Naive thymus-derived CD4-positive, alpha-beta T cell (primary cell): ENCODE data around the gene ANKRD13B. TPM values are rescaled to one million over a fixed set of nuclear protein-coding genes. Genes with fewer than 3 reads are reported as not detected.

Source experiments
- ATAC-seq: fragments of 150-1000 bp; cut with Tn5 transposase; 2 replicates; pipeline ENCODE4 v1.10.0; 2021; ENCODE audit warnings: mild to moderate bottlenecking, moderate library complexity
- CTCF ChIA-PET: fragments of 350-600 bp; sonication (Branson Sonifier 250); formaldehyde crosslinking; loops from one replicate; lab custom pipeline; 2021; ENCODE audit warnings: antibody characterized with exemption; lab: Charles Lee
- POLR2A ChIA-PET: fragments of 350-600 bp; sonication (Branson Sonifier 250); formaldehyde crosslinking; loops from one replicate; lab custom pipeline; 2021; ENCODE audit warnings: antibody characterized with exemption, inconsistent platforms; lab: Charles Lee
- DNase-seq, 9 donors: peaks; one replicate each; pipeline versions ENCODE4 v3.0.0 to v3.0.0-alpha.2; 2020 to 2022; ENCODE audit warnings: mixed read lengths in 1 of 9
- H3K27ac ChIP-seq: one replicate; pipeline ENCODE4 v1.7.0; 2013; ENCODE audit warnings: mild to moderate bottlenecking, low read depth, low read length, moderate library complexity
- H3K27me3 ChIP-seq, 2 donors: one replicate each; pipeline ENCODE4 v1.7.0; 2013; ENCODE audit warnings: low read length in 2 of 2, mild to moderate bottlenecking in 2 of 2, moderate library complexity in 2 of 2; ENCODE audit not compliant: control insufficient read depth in 2 of 2, insufficient read depth in 2 of 2
- H3K36me3 ChIP-seq, 3 experiments: 1 replicate in 2 of 3; 2 replicates in 1 of 3; pipeline ENCODE4 v1.7.0; 2013; ENCODE audit warnings: low read length in 3 of 3, mild to moderate bottlenecking in 3 of 3, moderate library complexity in 1 of 3; ENCODE audit not compliant: insufficient read depth in 3 of 3, control insufficient read depth in 2 of 3
- H3K4me1 ChIP-seq, 2 donors: one replicate each; pipeline ENCODE4 v1.7.0; 2013; ENCODE audit warnings: low read length in 2 of 2, mild to moderate bottlenecking in 2 of 2, moderate library complexity in 1 of 2; ENCODE audit not compliant: control insufficient read depth in 2 of 2, insufficient read depth in 2 of 2
- H3K4me3 ChIP-seq: 2 replicates; pipeline ENCODE4 v1.7.0; 2013; ENCODE audit warnings: mild to moderate bottlenecking, low read length
- H3K9me3 ChIP-seq, 3 experiments: 1 replicate in 2 of 3; 2 replicates in 1 of 3; pipeline ENCODE4 v1.7.0; 2013; ENCODE audit warnings: low read length in 3 of 3; ENCODE audit not compliant: control insufficient read depth in 2 of 3
- H3K27ac Mint-ChIP-seq, 9 donors: one replicate each; pipeline ENCODE4 v1.8.0; 2020 to 2022; ENCODE audit warnings: mixed read lengths in 9 of 9, mild to moderate bottlenecking in 8 of 9, moderate library complexity in 5 of 9, inconsistent platforms in 2 of 9
- H3K27me3 Mint-ChIP-seq, 5 donors: one replicate each; pipeline ENCODE4 v1.8.0; 2021 to 2022; ENCODE audit warnings: mixed read lengths in 5 of 5, mild to moderate bottlenecking in 1 of 5
- H3K36me3 Mint-ChIP-seq, 5 donors: one replicate each; pipeline ENCODE4 v1.8.0; 2020 to 2022; ENCODE audit warnings: mixed read lengths in 5 of 5, mild to moderate bottlenecking in 3 of 5, inconsistent platforms in 1 of 5
- H3K4me1 Mint-ChIP-seq, 7 donors: one replicate each; pipeline ENCODE4 v1.8.0; 2020 to 2022; ENCODE audit warnings: mixed read lengths in 7 of 7, mild to moderate bottlenecking in 3 of 7, inconsistent platforms in 1 of 7
- H3K4me3 Mint-ChIP-seq, 10 donors: one replicate each; pipeline ENCODE4 v1.8.0; 2020 to 2022; ENCODE audit warnings: mild to moderate bottlenecking in 10 of 10, mixed read lengths in 10 of 10, moderate library complexity in 6 of 10, inconsistent platforms in 2 of 10
- H3K9me3 Mint-ChIP-seq, 11 donors: one replicate each; pipeline ENCODE4 v1.8.0; 2020 to 2022; ENCODE audit warnings: mixed read lengths in 11 of 11, mild to moderate bottlenecking in 4 of 11, inconsistent platforms in 1 of 11, moderate library complexity in 1 of 11
- intact Hi-C, 2 donors: fragments of 100-400 bp; cut with micrococcal nuclease; formaldehyde crosslinking; loops; one replicate each; pipeline ENCODE4 v1.15.1; 2023
- polyA plus RNA-seq, 2 donors: library from polyadenylated mRNA; unstranded; fragments of 300-500 nt; fragmentation: Illumina TruSeq; gene quantifications; one replicate each; pipeline ENCODE4 v1.2.3, GENCODE V29; 2021
- total RNA-seq, 6 experiments: library from RNA in 5 of 6; stranded (reverse) in 5 of 6; gene quantifications; 1 replicate in 5 of 6; 2 replicates in 1 of 6; pipeline ENCODE4 v1.2.3 and lab custom pipeline; 2021 to 2026

Gene ANKRD13B
- total and polyA plus RNA-seq, 7 experiments from 2014 or later: 0.51 to 9.8 (median 1.2) TPM; not detected in 1

DNA sequence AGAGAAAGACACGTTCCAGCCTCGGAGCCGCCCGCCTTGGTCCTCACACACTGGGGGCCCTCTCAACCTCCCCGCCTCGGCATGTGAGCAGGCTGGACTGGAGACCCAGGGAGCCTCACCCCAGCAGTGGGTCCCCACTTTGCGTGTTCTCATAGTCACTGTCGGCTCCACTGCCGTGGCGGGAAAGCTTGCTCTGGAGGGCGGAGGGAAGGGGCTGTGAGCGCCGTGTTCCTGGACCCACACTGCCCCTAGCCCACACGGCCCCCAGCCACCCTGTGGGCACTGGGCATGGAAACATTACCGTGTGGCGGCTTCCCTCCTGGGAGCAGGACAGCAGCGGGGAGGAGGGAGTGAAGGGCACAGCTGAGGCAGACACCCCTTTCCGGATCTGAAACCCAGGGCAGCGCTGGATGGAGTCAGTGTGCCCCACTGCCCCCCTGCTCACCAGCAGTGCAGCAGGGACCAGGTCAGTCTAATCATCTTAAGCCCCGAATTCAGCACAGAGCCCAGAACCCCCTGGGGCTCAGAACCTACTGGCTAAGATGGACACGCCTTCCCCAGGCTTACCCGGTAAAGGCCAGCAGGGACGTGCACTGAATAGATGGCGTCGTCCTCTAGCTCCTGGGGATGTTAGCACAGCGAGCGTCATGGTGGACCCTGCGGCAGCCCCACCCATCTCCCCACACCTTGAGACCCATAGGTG, 17.3 kb upstream of the ANKRD13B start:
- Histone ChIP-seq H3K27ac (no peak overlapping the region), H3K27me3 (no peaks in the 10 kb centered on the region), H3K9me3 (no peaks in the 10 kb centered on the region), H3K36me3 (peaks cover 0 to 65% (median 4%) of the 10 kb centered on the region in 3 experiments), H3K4me3 (no peak overlapping the region), H3K4me1 (peaks cover 0 to 6% of the 10 kb centered on the region in 2 donors)
- H3K4me3 Mint-ChIP-seq: no peak overlapping the region
- POLR2A ChIA-PET: interaction anchor here (0.5 to 2.5 kb wide), 3 partner anchors 10 to 209 kb away, joined by 3 to 7 read pairs (median 4); no protein-coding TSS in a partner anchor
- no peaks in the 10 kb centered on the region for H3K9me3 Mint-ChIP-seq
- peak overlapping the region in 1 of 9 donors; percentile 74 for H3K27ac Mint-ChIP-seq
- intact Hi-C loops: no loop called here
- no peak for ATAC-seq
- DNase-seq: no peak
- peaks cover 0 to 13% (median 8%) of the 10 kb centered on the region in 5 donors for H3K36me3 Mint-ChIP-seq
- H3K27me3 Mint-ChIP-seq: no peaks in the 10 kb centered on the region
- H3K4me1 Mint-ChIP-seq: peaks cover 13 to 23% (median 15%) of the 10 kb centered on the region in 7 donors
- CTCF ChIA-PET: interaction anchor here (0.7 to 1.4 kb wide), 3 partner anchors 38 to 193 kb away, joined by 3 to 5 read pairs (median 4); no protein-coding TSS in a partner anchor

DNA sequence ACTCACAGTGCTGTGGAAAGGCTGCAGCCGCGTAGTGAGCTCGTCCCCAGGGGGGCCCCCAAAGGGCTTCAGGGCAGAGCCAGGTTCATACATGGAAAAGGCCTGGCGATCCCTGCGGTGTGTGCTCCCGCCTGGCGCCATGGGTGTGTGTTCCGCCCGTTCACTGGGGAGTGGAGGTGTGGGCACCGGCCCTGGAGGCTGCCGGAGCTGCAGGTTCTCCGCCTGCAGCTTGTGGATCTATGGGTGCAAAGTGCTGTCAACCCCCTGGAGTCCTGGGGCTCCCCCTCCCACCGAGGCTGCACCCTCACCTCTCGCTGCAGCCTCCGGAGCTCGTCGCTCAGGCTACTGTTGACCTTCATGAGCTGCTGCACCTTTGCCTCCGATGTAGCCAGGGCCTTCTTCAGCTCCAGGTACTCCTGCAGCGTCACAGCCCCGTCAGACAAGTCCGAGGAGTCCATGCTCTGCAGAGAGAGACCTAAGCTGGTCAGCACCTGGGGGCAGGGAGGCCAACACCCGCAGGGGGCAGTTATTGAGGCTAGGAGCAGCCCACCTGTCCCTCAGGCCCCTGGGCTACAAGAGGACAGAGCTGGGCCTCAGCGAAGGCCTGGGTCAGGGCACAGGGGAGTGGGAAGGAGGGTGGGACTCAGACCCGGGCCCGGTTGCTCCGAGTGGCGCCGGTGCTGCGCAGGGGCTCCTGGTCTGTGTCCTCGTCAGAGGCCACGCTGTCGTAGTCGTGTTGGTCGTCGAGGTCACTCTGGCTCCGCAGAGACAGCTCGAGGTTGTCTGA, 16.5 kb upstream of the ANKRD13B start:
- peaks cover 0 to 71% (median 4%) of the 10 kb centered on the region in 3 experiments for H3K36me3 ChIP-seq

DNA sequence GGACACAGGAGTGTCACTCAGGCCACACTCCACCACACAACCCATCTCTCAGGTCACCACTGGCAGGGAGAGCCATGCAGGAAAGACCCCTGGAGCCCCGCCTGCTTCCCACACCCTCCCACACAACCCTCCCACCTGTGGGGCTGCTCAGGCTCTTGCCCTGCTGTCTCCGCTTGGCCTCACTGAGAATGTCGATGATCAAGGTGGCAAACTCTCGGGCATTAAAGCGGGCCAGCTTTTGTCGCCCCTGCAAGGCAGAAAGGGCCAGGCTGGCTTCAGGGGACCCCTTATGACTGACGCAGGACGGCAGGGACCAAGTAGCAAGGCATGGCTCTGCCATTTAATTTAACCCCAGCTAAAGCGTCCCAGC, 15.9 kb upstream of the ANKRD13B start:
- ChIA-PET POLR2A (interaction anchor here (1.5 to 2.4 kb wide), 3 partner anchors 8 to 198 kb away, joined by 5 to 14 read pairs (median 8); partner anchors contain the start of gene TP53I13), CTCF (interaction anchor here (1.2 to 2.4 kb wide), 4 partner anchors 8 to 62 kb away, joined by 3 to 14 read pairs (median 4); partner anchors contain the start of gene ANKRD13B)
- Histone ChIP-seq H3K27me3 (no peaks in the 10 kb centered on the region), H3K9me3 (no peaks in the 10 kb centered on the region), H3K36me3 (peaks cover 0 to 76% (median 6%) of the 10 kb centered on the region in 3 experiments), H3K27ac (no peak overlapping the region), H3K4me1 (peaks cover 0 to 6% of the 10 kb centered on the region in 2 donors), H3K4me3 (no peak overlapping the region)
- no peak overlapping the region for H3K27ac Mint-ChIP-seq
- ATAC-seq (no peak), DNase-seq (no peak)
- no peaks in the 10 kb centered on the region for H3K9me3 Mint-ChIP-seq
- H3K4me3 Mint-ChIP-seq: no peak overlapping the region
- intact Hi-C loops: no loop called here
- peaks cover 6 to 18% (median 9%) of the 10 kb centered on the region in 7 donors for H3K4me1 Mint-ChIP-seq
- no peaks in the 10 kb centered on the region for H3K27me3 Mint-ChIP-seq
- H3K36me3 Mint-ChIP-seq: peaks cover 0 to 16% (median 8%) of the 10 kb centered on the region in 5 donors

More for the DNA sequence above, 16.5 kb upstream of the ANKRD13B start:
- ChIA-PET POLR2A (interaction anchor here (0.5 to 2.5 kb wide), 5 partner anchors 8 to 198 kb away, joined by 4 to 14 read pairs (median 7); partner anchors contain the start of gene TP53I13), CTCF (interaction anchor here (0.7 to 2.4 kb wide), 4 partner anchors 15 to 63 kb away, joined by 3 to 14 read pairs (median 4); partner anchors contain the start of gene ANKRD13B)
- no peaks in the 10 kb centered on the region for H3K27me3 Mint-ChIP-seq
- no peak for DNase-seq
- H3K27ac Mint-ChIP-seq: peak overlapping the region in 1 of 9 donors; percentile 4
- no peak overlapping the region for H3K27ac ChIP-seq
- no peaks in the 10 kb centered on the region for H3K9me3 ChIP-seq
- H3K27me3 ChIP-seq: no peaks in the 10 kb centered on the region
- H3K9me3 Mint-ChIP-seq: no peaks in the 10 kb centered on the region
- intact Hi-C loops: no loop called here
- peaks cover 0 to 6% of the 10 kb centered on the region in 2 donors for H3K4me1 ChIP-seq
- peaks cover 7 to 18% (median 9%) of the 10 kb centered on the region in 7 donors for H3K4me1 Mint-ChIP-seq
- no peak overlapping the region for H3K4me3 Mint-ChIP-seq
- no peak for ATAC-seq
- H3K36me3 Mint-ChIP-seq: peaks cover 0 to 15% (median 8%) of the 10 kb centered on the region in 5 donors
- H3K4me3 ChIP-seq: no peak overlapping the region

DNA sequence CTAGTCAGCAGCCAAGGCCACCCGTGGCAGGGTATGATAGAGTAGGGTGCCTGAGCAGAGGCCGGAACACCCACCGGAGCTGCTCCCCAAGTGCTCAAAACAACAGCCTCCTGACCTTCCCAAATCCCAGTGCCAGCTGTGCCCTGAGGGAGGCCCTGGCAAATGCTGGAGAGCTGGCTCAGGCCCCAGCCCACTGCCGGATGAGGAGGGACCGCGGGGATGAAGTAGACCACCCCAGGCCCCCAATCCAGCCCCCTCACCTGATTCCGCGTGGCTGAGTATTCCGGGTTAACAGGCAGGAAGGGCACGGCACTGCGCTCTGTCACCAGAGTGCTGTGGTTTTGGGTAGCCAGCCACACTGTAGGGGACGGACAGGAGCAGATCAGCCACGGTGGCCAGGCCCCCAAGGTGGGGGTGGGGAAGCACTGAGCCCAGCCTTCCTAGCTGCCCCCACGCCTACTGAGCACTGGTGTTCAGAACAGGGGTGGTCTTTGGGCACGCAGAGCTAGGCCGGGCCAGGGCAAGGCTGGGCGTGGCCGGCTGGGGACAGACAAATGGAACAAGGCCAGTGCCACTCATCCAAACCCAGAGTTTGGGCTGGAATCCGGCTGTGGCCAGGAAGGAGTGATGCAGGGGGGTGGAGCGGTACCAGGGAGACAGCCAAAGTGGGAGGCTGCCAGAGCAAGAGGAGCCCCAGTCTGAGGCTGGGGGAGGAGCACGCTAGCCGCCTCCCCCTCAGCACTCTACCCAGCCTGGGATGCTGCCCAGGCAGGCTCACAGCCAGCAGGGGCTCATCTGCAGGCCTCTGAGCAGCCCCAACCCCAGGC, 15.3 kb upstream of the ANKRD13B start:
- no peak overlapping the region for H3K27ac Mint-ChIP-seq

GRCh38 chr17:29578626-29579485, 14.1 kb upstream of the ANKRD13B start:
- H3K27me3 Mint-ChIP-seq: no peaks in the 10 kb centered on the region
- ATAC-seq: no peak
- Histone ChIP-seq H3K9me3 (no peaks in the 10 kb centered on the region), H3K27me3 (no peaks in the 10 kb centered on the region), H3K27ac (no peak overlapping the region), H3K4me3 (no peak overlapping the region), H3K36me3 (peaks cover 0 to 82% (median 11%) of the 10 kb centered on the region in 3 experiments), H3K4me1 (peaks cover 0 to 6% of the 10 kb centered on the region in 2 donors)
- CTCF ChIA-PET: interaction anchor here (0.6 to 3.5 kb wide), 16 partner anchors 9 to 846 kb away, joined by 3 to 49 read pairs (median 4); partner anchors contain the start of gene ANKRD13B
- peaks cover 9 to 16% (median 10%) of the 10 kb centered on the region in 7 donors for H3K4me1 Mint-ChIP-seq
- POLR2A ChIA-PET: interaction anchor here (1.0 to 3.8 kb wide), 7 partner anchors 9 to 39 kb away, joined by 3 to 22 read pairs (median 5); partner anchors contain the start of genes ANKRD13B and TP53I13
- no peak overlapping the region for H3K4me3 Mint-ChIP-seq
- intact Hi-C loops: no loop called here
- peak overlapping the region in 2 of 9 donors; percentile 48 to 65 for H3K27ac Mint-ChIP-seq
- H3K9me3 Mint-ChIP-seq: no peaks in the 10 kb centered on the region
- peaks cover 0 to 26% (median 8%) of the 10 kb centered on the region in 5 donors for H3K36me3 Mint-ChIP-seq
- no peak for DNase-seq

More for the DNA sequence above, 15.3 kb upstream of the ANKRD13B start:
- Histone ChIP-seq H3K9me3 (no peaks in the 10 kb centered on the region), H3K36me3 (peaks cover 0 to 82% (median 11%) of the 10 kb centered on the region in 3 experiments), H3K27me3 (no peaks in the 10 kb centered on the region), H3K4me1 (peaks cover 0 to 6% of the 10 kb centered on the region in 2 donors), H3K4me3 (no peak overlapping the region), H3K27ac (no peak overlapping the region)
- ChIA-PET POLR2A (interaction anchor here (1.5 to 2.4 kb wide), 3 partner anchors 9 to 197 kb away, joined by 5 to 14 read pairs (median 8); partner anchors contain the start of gene TP53I13), CTCF (interaction anchor here (0.7 to 2.4 kb wide), 5 partner anchors 8 to 228 kb away, joined by 3 to 14 read pairs (median 4); partner anchors contain the start of gene ANKRD13B)
- Mint-ChIP-seq H3K27me3 (no peaks in the 10 kb centered on the region), H3K4me1 (peaks cover 6 to 18% (median 9%) of the 10 kb centered on the region in 7 donors), H3K9me3 (no peaks in the 10 kb centered on the region), H3K4me3 (no peak overlapping the region), H3K36me3 (peaks cover 0 to 20% (median 8%) of the 10 kb centered on the region in 5 donors)
- DNase-seq (no peak), ATAC-seq (no peak)
- intact Hi-C loops: no loop called here
